Measurements from ENCODE around the gene CALML4.

The CALML4 gene

DNA sequence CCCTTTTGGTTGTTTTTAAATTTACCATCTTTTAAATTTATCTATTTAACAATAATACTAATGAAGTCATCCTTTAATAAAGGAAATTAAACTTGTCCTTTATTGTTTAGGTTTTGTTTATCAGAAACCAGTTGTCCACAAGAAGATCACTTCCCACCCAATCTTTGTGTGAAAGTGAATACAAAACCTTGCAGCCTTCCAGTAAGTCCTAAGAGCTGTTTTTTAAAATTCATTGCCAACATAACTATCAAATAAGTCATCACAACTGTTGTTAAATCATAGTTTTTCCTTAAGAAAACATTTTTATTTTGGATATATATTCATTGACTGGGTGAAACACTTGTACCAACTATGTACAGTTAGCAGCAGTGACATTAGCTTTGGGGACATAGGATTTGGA, 59.4 kb downstream of the CALML4 start:
- no peak for DNase-seq (ENCODE audit: low read depth)

- no peak for DNase-seq (ENCODE audit: low read depth)
These were observed 61.3 kb downstream of the CALML4 start for GRCh38 chr15:68143785-68144184.

DNA sequence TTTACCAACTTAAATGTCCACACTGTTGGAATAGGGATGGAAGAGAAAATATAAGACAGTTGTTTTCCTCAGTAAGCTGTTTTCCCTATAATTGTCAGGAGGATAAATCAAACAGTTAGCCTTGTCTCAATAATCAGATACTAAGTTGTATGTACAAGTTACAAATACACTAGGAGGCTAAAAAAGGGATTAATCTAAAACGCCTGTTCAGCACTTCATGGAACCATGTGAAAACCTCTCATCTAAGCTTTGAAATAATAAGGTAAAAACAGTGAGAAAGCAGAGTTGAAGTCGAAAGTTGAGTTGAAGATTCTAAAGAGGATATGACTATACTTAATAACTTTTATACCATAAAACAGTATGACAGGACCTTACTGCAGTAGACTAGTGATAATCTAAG, 62.0 kb downstream of the CALML4 start:
- DNase-seq (ENCODE audit: low read depth): no peak
